ENCODE measurements around the gene GLI3.

GLI3 gene

DNA sequence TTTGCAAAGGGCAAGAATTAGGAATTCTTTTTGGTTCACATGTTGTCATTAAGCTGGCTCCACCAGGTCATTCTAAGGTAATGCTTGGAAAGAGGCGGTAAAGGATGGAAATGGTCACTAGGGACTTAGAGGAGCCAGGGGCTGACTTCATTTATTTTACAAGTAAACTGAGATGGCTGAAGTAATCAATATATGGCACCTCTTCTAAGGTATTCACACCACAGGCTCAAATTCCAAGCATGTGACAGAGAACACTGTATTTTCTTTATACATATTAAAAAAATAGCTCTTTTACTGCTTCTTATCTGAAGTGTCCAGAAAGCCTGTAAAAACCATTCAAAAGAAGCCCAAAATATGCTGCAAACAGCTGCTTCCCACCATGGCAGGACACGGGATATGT, 239.0 kb downstream of the GLI3 start:
- no peak for DNase-seq (ENCODE audit: low spot score)

DNA sequence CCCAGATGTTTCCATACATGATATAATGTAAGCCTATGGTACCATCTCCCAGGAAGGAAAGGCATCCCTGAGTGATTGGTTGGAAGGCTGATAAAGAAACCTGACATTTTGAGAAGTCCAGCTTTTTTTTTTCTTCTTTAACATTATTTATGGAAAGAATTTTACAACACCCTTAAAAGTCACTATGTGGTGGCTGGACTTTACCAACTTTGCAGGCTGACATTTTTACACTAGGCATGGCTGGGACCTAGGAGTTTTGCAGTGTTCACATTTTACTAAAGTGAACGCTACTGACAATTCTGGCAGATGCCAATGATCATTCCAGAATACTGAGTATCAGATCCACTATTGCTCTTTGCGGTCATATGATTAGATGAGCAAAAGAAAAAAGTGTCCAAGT, 239.9 kb downstream of the GLI3 start:
- DNase-seq (ENCODE audit: low spot score) = no peak

DNA sequence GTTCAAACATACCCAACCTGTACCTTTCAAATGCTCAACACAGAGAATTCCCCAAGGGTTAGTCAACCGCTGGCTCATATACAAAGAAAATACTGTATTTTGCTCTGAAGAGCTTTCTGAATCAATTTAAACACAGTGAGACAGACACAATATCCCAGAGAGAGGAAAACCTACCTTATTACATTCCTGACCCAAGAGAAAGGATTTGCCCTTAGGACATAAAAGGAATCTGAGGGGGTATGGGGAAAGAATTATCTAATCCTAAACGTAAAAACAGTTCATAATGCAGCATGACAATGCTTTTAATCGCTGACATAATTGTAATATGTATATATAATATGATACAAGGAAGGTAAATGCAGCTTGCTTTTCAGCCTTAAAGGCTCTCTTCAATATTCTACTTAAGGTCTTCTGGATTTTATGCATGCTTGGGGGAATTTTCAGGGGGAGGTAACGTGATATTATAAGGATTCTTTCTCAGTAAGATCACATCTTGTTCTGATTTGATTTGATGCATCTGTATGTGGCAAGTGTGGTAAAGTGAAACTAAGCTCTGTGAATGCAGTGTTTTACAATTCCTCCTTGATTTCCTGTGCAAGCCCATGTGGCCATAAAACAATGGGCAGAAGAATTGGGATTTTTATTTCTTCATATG, 240.5 kb downstream of the GLI3 start:
- no peak for DNase-seq (ENCODE audit: low spot score)

- no peak for DNase-seq (ENCODE audit: low spot score)
These were observed 241.3 kb downstream of the GLI3 start for GRCh38 chr7:41995632-41996271.

GRCh38 chr7:41994746-41995110, 242.3 kb downstream of the GLI3 start:
- DNase-seq (ENCODE audit: low spot score) = no peak

GRCh38 chr7:41994036-41994745, 242.8 kb downstream of the GLI3 start:
- DNase-seq (ENCODE audit: low spot score) = no peak

- no peak for DNase-seq (ENCODE audit: low spot score)
These were observed 243.8 kb downstream of the GLI3 start for GRCh38 chr7:41992881-41993867.

DNA sequence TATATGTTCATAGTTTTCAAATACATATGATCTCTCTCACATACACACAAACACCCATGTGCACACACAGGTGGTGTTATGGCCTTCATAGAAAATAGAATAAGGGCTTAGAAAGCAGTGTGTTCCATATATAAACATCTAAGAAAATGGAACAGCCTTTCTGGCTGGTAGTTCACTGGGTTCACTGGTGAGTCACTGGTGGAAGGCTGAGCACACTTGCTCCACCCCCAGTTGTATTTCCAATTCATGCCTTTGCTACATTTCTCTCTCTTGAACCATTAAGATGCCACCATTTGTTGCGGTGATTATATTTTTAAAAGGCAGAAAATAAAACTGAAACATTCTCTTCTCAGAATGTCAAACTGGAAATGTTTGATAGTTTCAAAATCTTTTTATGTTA, 252.1 kb downstream of the GLI3 start:
- DNase-seq (ENCODE audit: low spot score) = no peak

DNA sequence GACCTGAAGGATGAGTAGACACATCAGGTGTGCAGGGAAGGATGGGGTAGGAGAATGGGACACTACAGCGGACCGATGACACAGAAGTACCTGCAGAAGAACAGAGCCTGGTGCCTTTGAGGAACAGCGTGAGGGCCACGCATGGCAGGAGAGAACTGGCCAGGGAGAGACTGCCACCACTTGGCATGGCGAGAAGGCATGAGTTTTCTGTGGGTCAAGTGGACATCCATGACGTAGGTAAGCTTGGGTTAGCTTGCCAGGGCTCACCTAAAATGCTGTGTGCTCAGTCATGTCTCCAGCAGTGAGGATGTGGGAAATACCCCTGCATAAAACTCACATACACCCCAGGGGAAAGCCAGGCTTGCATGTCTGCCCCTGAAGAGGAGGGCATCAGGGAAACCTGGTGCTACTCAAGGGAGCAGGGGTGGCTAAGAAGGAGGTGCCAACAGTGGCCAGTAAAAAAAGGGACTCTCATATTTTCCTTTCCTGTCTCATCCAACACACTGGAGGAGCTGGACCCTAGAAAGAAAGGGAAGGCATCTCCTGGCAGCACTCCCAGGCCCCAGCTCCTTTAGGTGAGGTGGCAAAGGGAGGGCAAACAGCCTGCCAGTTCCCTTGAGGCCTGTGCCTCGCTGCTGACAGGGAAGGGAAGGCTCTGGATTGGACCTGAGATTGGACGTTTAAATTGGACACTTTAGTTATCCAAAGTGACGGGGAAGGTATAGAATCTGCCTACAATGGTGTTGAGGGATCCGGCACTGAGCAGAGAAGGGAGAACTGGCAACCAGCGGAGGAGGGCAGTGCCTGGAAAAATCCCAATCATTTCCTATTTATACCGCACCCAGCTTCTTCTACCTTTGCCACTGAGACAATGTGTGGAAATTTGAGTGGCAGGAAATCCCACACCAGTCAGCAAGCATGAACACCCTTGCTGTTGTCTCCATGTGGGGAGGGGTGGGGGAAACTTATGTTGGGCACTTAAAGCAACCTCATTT, 255.7 kb downstream of the GLI3 start:
- no peak for DNase-seq (ENCODE audit: low spot score)

DNA sequence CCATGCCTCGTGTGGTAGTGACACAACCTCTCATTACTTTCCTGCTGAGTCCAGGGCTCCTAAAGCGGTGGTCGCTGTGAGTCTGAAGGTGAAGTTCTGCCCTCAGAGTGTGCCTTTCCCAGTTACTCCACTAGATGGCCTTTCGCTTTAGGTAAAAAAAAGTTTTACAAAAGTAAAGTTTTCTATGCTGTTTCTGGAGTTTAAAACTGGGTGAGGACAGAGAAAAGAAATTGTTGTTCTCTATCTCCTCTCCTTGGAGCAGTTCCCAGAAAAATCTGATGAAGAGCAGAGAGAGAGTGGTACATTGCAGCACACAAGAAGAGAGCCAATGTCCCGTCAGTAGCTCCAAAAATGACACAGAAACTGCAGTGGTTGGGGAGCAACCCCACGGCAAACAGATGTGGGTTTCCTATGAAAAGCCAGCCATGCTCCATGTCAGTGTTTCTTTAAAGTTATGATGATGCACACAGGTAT, 257.1 kb downstream of the GLI3 start:
- peak; percentile 65 for DNase-seq (ENCODE audit: low spot score)

DNA sequence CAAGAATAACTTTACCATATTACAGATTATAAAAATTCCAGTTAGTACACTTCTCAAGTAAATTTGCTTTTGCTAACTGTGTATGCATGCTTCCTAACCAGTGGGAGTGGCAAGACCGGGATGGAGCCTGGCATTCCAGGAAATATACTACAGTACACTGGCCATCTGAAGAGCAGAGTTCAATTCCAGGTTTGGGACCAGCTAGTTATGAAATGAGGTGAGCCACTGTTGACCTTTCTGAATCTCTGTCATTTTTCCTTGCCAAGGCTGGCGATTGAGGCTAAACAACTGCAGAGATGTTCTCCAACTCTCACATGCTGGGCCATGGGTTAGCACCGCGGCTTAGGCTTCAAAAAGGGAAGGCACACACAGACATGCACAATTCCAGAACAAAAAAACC, 258.2 kb downstream of the GLI3 start:
- no peak for DNase-seq (ENCODE audit: low spot score)

GRCh38 chr7:41977661-41978060, 259.3 kb downstream of the GLI3 start:
- DNase-seq (ENCODE audit: low spot score) = no peak

DNA sequence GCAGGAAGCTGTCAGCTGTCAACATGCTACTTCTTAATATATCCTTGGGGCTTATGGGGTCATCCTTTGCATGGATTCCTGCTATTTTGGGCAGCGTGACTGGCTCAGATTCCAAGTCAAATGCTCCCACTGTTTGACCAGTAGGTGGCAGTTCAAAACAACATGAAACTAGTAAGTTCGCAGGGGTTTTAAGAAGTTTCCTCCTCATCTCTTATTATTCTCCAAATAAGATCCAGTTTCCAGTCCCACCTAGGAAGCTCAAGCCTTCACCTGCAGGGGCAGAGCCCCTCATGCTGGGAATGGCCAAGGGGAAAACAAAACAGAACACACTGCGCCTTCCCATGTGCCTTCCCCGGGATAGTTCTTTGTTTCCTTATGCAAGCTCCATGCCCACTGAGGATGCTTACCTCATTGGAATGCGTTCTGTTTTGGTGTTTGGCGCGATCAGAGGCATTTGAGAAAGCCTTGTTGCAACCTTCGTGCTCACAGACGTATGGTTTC, 259.8 kb downstream of the GLI3 start:
- peak; percentile 56 for DNase-seq (ENCODE audit: low spot score)

DNA sequence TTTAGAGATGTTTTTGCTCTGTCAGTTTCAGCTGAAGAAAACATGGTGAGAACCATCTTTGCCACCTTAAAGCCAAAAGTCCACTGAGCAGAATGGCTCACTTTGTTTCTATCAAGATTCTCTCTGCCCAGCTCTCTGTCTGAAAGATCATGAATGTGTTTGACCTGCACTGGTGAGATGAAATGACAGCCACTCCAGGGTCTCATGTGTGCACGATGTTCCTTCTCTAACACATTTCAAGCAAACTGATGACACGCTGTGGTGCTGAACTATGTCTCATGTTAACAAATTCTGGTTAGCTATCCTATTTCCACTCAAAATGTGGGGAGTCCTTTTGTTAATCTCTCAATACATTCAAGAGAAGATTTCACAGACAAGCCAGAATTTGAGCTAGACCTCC, 260.6 kb downstream of the GLI3 start:
- no peak for DNase-seq (ENCODE audit: low spot score)

- no peak for DNase-seq (ENCODE audit: low spot score)
These were observed 261.2 kb downstream of the GLI3 start for GRCh38 chr7:41975849-41976248.

- DNase-seq (ENCODE audit: low spot score) = no peak
These were observed 262.0 kb downstream of the GLI3 start for GRCh38 chr7:41974870-41975557.

- no peak for DNase-seq (ENCODE audit: low spot score)
These were observed 263.7 kb downstream of the GLI3 start for GRCh38 chr7:41973202-41973730.

DNA sequence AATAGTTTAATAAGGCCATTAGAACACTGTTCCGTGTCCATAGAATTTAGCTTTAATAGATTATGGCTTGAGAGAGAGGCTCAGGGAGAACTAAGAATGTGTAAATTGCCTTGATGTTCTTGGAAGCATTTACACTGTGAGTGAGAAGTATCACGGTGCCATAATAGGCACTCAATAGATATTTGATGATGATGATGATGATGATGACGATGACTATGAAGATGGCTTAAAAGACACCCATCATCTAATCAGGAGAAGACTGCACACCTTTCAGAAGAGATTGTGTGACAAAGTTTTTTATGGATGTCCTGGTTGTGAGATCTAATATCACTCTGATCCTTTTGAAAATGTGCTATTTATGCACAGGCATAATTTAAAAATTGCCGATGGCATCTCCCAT, 264.2 kb downstream of the GLI3 start:
- no peak for DNase-seq (ENCODE audit: low spot score)

DNA sequence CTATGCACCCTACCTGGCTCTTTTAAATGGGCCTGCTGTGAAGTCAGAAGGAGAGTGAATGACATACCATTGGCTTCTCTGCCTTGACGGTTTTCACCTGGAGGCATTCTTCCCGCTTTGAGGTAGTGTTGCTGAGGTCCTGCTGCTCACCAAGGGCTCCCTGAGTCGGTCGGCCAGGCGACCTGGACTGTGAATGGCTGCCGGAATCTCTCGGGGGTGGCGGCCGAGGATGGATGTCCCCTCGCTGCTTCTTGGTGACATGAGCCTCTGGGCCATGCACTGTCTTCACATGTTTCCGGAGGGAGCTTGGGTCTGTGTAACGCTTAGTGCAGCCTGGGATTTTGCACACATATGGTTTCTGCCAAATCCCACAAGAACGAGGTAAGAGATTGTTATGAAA, 264.7 kb downstream of the GLI3 start:
- DNase-seq (ENCODE audit: low spot score) = no peak

GRCh38 chr7:41971640-41972187, 265.3 kb downstream of the GLI3 start:
- no peak for DNase-seq (ENCODE audit: low spot score)

Data from iPS-NIHi11 (cell line).